H9 (cell line): ENCODE results near the gene GJB6. TPM values are rescaled to one million over a fixed set of nuclear protein-coding genes. Genes with fewer than 3 reads are reported as not detected.

Experiments
- DNase-seq: peaks from one replicate; pipeline ENCODE4 v3.0.0-alpha.2; 2017
- H2AFZ ChIP-seq: one replicate; pipeline ENCODE4 v1.6.1; 2013; ENCODE audit warnings: mild to moderate bottlenecking, low read length, control low read depth, moderate library complexity
- H2AK5ac ChIP-seq: 2 replicates; pipeline ENCODE4 v1.6.1; 2013; ENCODE audit warnings: low read length, control low read depth, mixed read lengths; ENCODE audit not compliant: insufficient read length
- H2BK120ac ChIP-seq: one replicate; pipeline ENCODE4 v1.6.1; 2013; ENCODE audit warnings: low read depth, mild to moderate bottlenecking, low read length, control low read depth, inconsistent platforms; ENCODE audit not compliant: poor library complexity, severe bottlenecking
- H2BK12ac ChIP-seq: 2 replicates; pipeline ENCODE4 v1.6.1; 2013; ENCODE audit warnings: low read length, control low read depth, mixed read lengths, low read depth; ENCODE audit not compliant: insufficient read length
- H2BK15ac ChIP-seq: 2 replicates; pipeline ENCODE4 v1.6.1; 2013; ENCODE audit warnings: low read depth, low read length, control low read depth
- H2BK20ac ChIP-seq: one replicate; pipeline ENCODE4 v1.6.1; 2013; ENCODE audit warnings: low read depth, mild to moderate bottlenecking, low read length, control low read depth, inconsistent platforms; ENCODE audit not compliant: poor library complexity, severe bottlenecking
- H2BK5ac ChIP-seq: 2 replicates; pipeline ENCODE4 v1.6.1; 2013; ENCODE audit warnings: low read length, control low read depth, mixed read lengths; ENCODE audit not compliant: insufficient read length
- H3K14ac ChIP-seq: 2 replicates; pipeline ENCODE4 v1.6.1; 2013; ENCODE audit warnings: low read length, control low read depth; ENCODE audit not compliant: insufficient read depth
- H3K18ac ChIP-seq: 2 replicates; pipeline ENCODE4 v1.6.1; 2013; ENCODE audit warnings: low read depth, mild to moderate bottlenecking, mixed read lengths, low read length, control low read depth; ENCODE audit not compliant: insufficient read length
- H3K23ac ChIP-seq: 2 replicates; pipeline ENCODE4 v1.6.1; 2013; ENCODE audit warnings: low read length, control low read depth, mixed read lengths, low read depth; ENCODE audit not compliant: insufficient read length
- H3K23me2 ChIP-seq: 2 replicates; pipeline ENCODE4 v1.6.1; 2013; ENCODE audit warnings: low read depth, mild to moderate bottlenecking, mixed read lengths, low read length, control low read depth; ENCODE audit not compliant: insufficient read length, poor library complexity, severe bottlenecking
- H3K27ac ChIP-seq: 2 replicates; pipeline ENCODE4 v1.5.1; 2013; ENCODE audit warnings: low read length, control low read depth, mixed read lengths, low read depth; ENCODE audit not compliant: insufficient read length
- H3K27me3 ChIP-seq: 2 replicates; pipeline ENCODE4 v1.6.1; 2013; ENCODE audit warnings: low read length, control low read depth, inconsistent platforms; ENCODE audit not compliant: insufficient read depth
- H3K4ac ChIP-seq: 2 replicates; pipeline ENCODE4 v1.6.1; 2013; ENCODE audit warnings: low read depth, mild to moderate bottlenecking, control low read depth, inconsistent platforms, low read length, moderate library complexity
- H3K4me1 ChIP-seq: 2 replicates; pipeline ENCODE4 v1.6.1; 2013; ENCODE audit warnings: low read length, control low read depth, inconsistent platforms; ENCODE audit not compliant: insufficient read depth
- H3K4me2 ChIP-seq: 2 replicates; pipeline ENCODE4 v1.6.1; 2013; ENCODE audit warnings: low read length, control low read depth, mixed read lengths; ENCODE audit not compliant: insufficient read length, insufficient read depth
- H3K56ac ChIP-seq: 2 replicates; pipeline ENCODE4 v1.6.1; 2013; ENCODE audit warnings: low read depth, mild to moderate bottlenecking, mixed read lengths, low read length, control low read depth; ENCODE audit not compliant: insufficient read length
- H3K79me1 ChIP-seq: 2 replicates; pipeline ENCODE4 v1.6.1; 2013; ENCODE audit warnings: low read depth, mild to moderate bottlenecking, moderate library complexity, low read length, control low read depth, inconsistent platforms; ENCODE audit not compliant: insufficient read depth, poor library complexity, severe bottlenecking
- H3K79me2 ChIP-seq: 2 replicates; pipeline ENCODE4 v1.6.1; 2013; ENCODE audit warnings: low read length, control low read depth, inconsistent platforms; ENCODE audit not compliant: insufficient read depth
- H3K9ac ChIP-seq: 2 replicates; pipeline ENCODE4 v1.6.1; 2013; ENCODE audit warnings: low read length, control low read depth, mixed read lengths; ENCODE audit not compliant: insufficient read length; ENCODE audit errors: extremely low read depth
- H3K9me3 ChIP-seq: one replicate; pipeline ENCODE4 v1.6.1; 2013; ENCODE audit warnings: low read depth, low read length, inconsistent platforms; ENCODE audit not compliant: control insufficient read depth
- H3T11ph ChIP-seq: one replicate; pipeline ENCODE4 v1.6.1; 2013; ENCODE audit warnings: mild to moderate bottlenecking, low read length, control low read depth, inconsistent platforms
- H4K20me1 ChIP-seq: one replicate; pipeline ENCODE4 v1.6.1; 2013; ENCODE audit not compliant: control insufficient read depth, insufficient read length, insufficient read depth
- H4K5ac ChIP-seq: 2 replicates; pipeline ENCODE4 v1.6.1; 2013; ENCODE audit warnings: low read depth, mild to moderate bottlenecking, mixed read lengths, low read length, control low read depth; ENCODE audit not compliant: insufficient read length
- H4K8ac ChIP-seq: replicated peaks from 2 replicates; pipeline ENCODE4 v1.6.1; 2013; ENCODE audit warnings: low read length, control low read depth, mixed read lengths, low read depth; ENCODE audit not compliant: insufficient read length
- H4K91ac ChIP-seq: 2 replicates; pipeline ENCODE4 v1.6.1; 2013; ENCODE audit warnings: low read depth, mild to moderate bottlenecking, moderate library complexity, mixed read lengths, low read length, control low read depth; ENCODE audit not compliant: insufficient read length
- H3K27ac Mint-ChIP-seq, 3 experiments: 2 replicates in 2 of 3; 3 replicates in 1 of 3; pipeline ENCODE4 v1.8.0; 2020 to 2021; ENCODE audit warnings: mixed read lengths in 3 of 3, mild to moderate bottlenecking in 1 of 3, moderate library complexity in 1 of 3
- H3K27me3 Mint-ChIP-seq: 2 replicates; pipeline ENCODE4 v1.8.0; 2021; ENCODE audit warnings: low read depth, mild to moderate bottlenecking, moderate library complexity, mixed read lengths
- H3K36me3 Mint-ChIP-seq, 3 experiments: 2 replicates in 2 of 3; 3 replicates in 1 of 3; pipeline ENCODE4 v1.8.0; 2020 to 2021; ENCODE audit warnings: low read depth in 3 of 3, mixed read lengths in 3 of 3; ENCODE audit not compliant: insufficient read depth in 1 of 3
- H3K4me1 Mint-ChIP-seq, 2 experiments: 2 replicates each; pipeline ENCODE4 v1.8.0; 2020; ENCODE audit warnings: mixed read lengths in 2 of 2
- H3K4me3 Mint-ChIP-seq, 2 experiments: 2 replicates in 1 of 2; 3 replicates in 1 of 2; pipeline ENCODE4 v1.8.0; 2020 to 2021; ENCODE audit warnings: mild to moderate bottlenecking in 2 of 2, mixed read lengths in 2 of 2, moderate library complexity in 1 of 2
- H3K9me3 Mint-ChIP-seq, 2 experiments: 2 replicates in 1 of 2; 3 replicates in 1 of 2; pipeline ENCODE4 v1.8.0; 2020; ENCODE audit warnings: mild to moderate bottlenecking in 2 of 2, mixed read lengths in 2 of 2, moderate library complexity in 1 of 2
- CTCF ChIP-seq: fragments of 200-600 bp; sonication (generic); conservative IDR thresholded peaks from 3 replicates; pipeline ENCODE4 v1.8.0; 2021; ENCODE audit warnings: antibody characterized with exemption, mild to moderate bottlenecking
- WGBS: extraction: QIAGEN DNeasy Blood & Tissue Kit; methylation state at CpG from one replicate; pipeline ENCODE4 v1.1.7; 2013; ENCODE audit warnings: missing lambda C conversion rate, low lambda C conversion rate, mixed read lengths; ENCODE audit not compliant: insufficient read length; ENCODE audit errors: extremely low coverage; 5-methylcytosine and 5-hydroxymethylcytosine counted together
- total RNA-seq: library from RNA; stranded (reverse); gene quantifications from 2 replicates; pipeline ENCODE4 v1.2.1, GENCODE V29; 2021

The GJB6 gene
- total RNA-seq, 1 experiment from 2014 or later, result not detected

GRCh38 chr13:20197361-20197834 is 34.7 kb downstream of the GJB6 start:
- H2AFZ ChIP-seq, result no peak overlapping the region
- no peak overlapping the region for H2BK15ac ChIP-seq
- Mint-ChIP-seq H3K27me3 (peaks cover 53% of the 10 kb centered on the region), H3K4me3 (no peak overlapping the region), H3K27ac (no peak overlapping the region), H3K9me3 (peaks cover 3 to 16% of the 10 kb centered on the region in 2 experiments), H3K36me3 (peaks cover 0 to 5% (median 3%) of the 10 kb centered on the region in 3 experiments; a peak in 2 of 7 replicates), H3K4me1 (peaks cover 7 to 18% of the 10 kb centered on the region in 2 experiments)
- H3K27me3 ChIP-seq, result peaks cover 24% of the 10 kb centered on the region
- H3K4ac ChIP-seq, result no peak overlapping the region
- H2BK20ac ChIP-seq, result no peak overlapping the region
- no peak overlapping the region for H2BK5ac ChIP-seq
- H4K91ac ChIP-seq, result no peak overlapping the region
- H3K9me3 ChIP-seq, result no peaks in the 10 kb centered on the region
- no peaks in the 10 kb centered on the region for H4K20me1 ChIP-seq
- no peak overlapping the region for H4K5ac ChIP-seq
- no peak overlapping the region for H4K8ac ChIP-seq
- H3K79me1 ChIP-seq, result no peaks in the 10 kb centered on the region
- no peak for DNase-seq
- WGBS, result no CpG with 5 or more reads among the region's 5 CpGs
- no peak overlapping the region for H3T11ph ChIP-seq
- H2BK12ac ChIP-seq, result no peak overlapping the region
- TF ChIP-seq CTCF, result peak; percentile 74
- peaks cover 11% of the 10 kb centered on the region for H3K23me2 ChIP-seq
- no peaks in the 10 kb centered on the region for H3K79me2 ChIP-seq
- H2BK120ac ChIP-seq, result no peak overlapping the region
- H3K4me1 ChIP-seq, result no peaks in the 10 kb centered on the region
- H3K23ac ChIP-seq, result no peak overlapping the region
- no peak overlapping the region for H3K4me2 ChIP-seq
- no peak overlapping the region for H3K27ac ChIP-seq
- no peak overlapping the region for H3K18ac ChIP-seq
- H2AK5ac ChIP-seq, result no peak overlapping the region
- no peak overlapping the region for H3K9ac ChIP-seq
- no peak overlapping the region for H3K56ac ChIP-seq
- H3K14ac ChIP-seq, result no peak overlapping the region
